ENCODE results near the gene CFB.

The CFB gene

GRCh38 chr6:31945507-31946369, at the start of gene CFB:
TSS of gene CFB (plus strand) at chr6:31946095. CDS start at chr6:31946222, 127 bp downstream.
- H3K4me3 ChIP-seq (ENCODE audit: low read depth, low read length), result no peak within 1 kb of the TSS
- no peak for TF ChIP-seq CTCF (IDR thresholded peaks at IDR 0.05; ENCODE audit: low read depth, low read length)
- DNase-seq (ENCODE audit: low read depth, low spot score), result peak; percentile 70
- in situ Hi-C loops (cut with HindIII; ENCODE audit: low sequenced_read_pairs), result no loop called here

- TF ChIP-seq CTCF (IDR thresholded peaks at IDR 0.05; ENCODE audit: low read depth, low read length), result no peak
- peak overlapping the region; percentile 92 for H3K4me3 ChIP-seq (ENCODE audit: low read depth, low read length)
- in situ Hi-C loops (cut with HindIII; ENCODE audit: low sequenced_read_pairs), result no loop called here
- no peak for DNase-seq (ENCODE audit: low read depth, low spot score)
These were observed 49.4 kb upstream of the CFB start for GRCh38 chr6:31896493-31896855.

GRCh38 chr6:31896856-31897611, 48.9 kb upstream of the CFB start:
- no peak for TF ChIP-seq CTCF (IDR thresholded peaks at IDR 0.05; ENCODE audit: low read depth, low read length)
- in situ Hi-C loops (cut with HindIII; ENCODE audit: low sequenced_read_pairs), result no loop called here
- DNase-seq (ENCODE audit: low read depth, low spot score), result no peak
- H3K4me3 ChIP-seq (ENCODE audit: low read depth, low read length), result peak overlapping the region; percentile 92

- in situ Hi-C loops (cut with HindIII; ENCODE audit: low sequenced_read_pairs), result no loop called here
- no peak for TF ChIP-seq CTCF (IDR thresholded peaks at IDR 0.05; ENCODE audit: low read depth, low read length)
- H3K4me3 ChIP-seq (ENCODE audit: low read depth, low read length), result peak within 1 kb of the TSS; percentile 92
- peak; percentile 81 for DNase-seq (ENCODE audit: low read depth, low spot score)
These were observed 48.1 kb upstream of the CFB start, which contains the start of gene EHMT2 for GRCh38 chr6:31897612-31898382. TSS of gene EHMT2 (minus strand) at chr6:31897698. CDS start at chr6:31897677, 21 bp downstream.

GRCh38 chr6:31898383-31899011, 47.4 kb upstream of the CFB start:
- DNase-seq (ENCODE audit: low read depth, low spot score), result peak; percentile 46
- peak overlapping the region; percentile 92 for H3K4me3 ChIP-seq (ENCODE audit: low read depth, low read length)
- no peak for TF ChIP-seq CTCF (IDR thresholded peaks at IDR 0.05; ENCODE audit: low read depth, low read length)
- in situ Hi-C loops (cut with HindIII; ENCODE audit: low sequenced_read_pairs), result no loop called here

- in situ Hi-C loops (cut with HindIII; ENCODE audit: low sequenced_read_pairs), result no loop called here
- no peak for TF ChIP-seq CTCF (IDR thresholded peaks at IDR 0.05; ENCODE audit: low read depth, low read length)
- no peak overlapping the region for H3K4me3 ChIP-seq (ENCODE audit: low read depth, low read length)
- no peak for DNase-seq (ENCODE audit: low read depth, low spot score)
These were observed 46.7 kb upstream of the CFB start for GRCh38 chr6:31899215-31899614.
